Embryonic facial prominence (tissue), 1 donor: ENCODE measurements around the gene KBTBD6.
"Not testable (repeated sequence)": the region's sequence is repeated elsewhere in the genome, so short reads cannot be mapped to it uniquely, and the experiment has no call there.

Source experiments
- DNase-seq: peaks from one replicate; pipeline ENCODE4 v3.0.0-alpha.2; 2016; ENCODE audit errors: extremely low spot score

The KBTBD6 gene

GRCh38 chr13:41136396-41137031 is 3.9 kb upstream of the KBTBD6 start:
- no peak for DNase-seq

- DNase-seq = no peak
These were observed 1.3 kb upstream of the KBTBD6 start for GRCh38 chr13:41133951-41134350.

DNA sequence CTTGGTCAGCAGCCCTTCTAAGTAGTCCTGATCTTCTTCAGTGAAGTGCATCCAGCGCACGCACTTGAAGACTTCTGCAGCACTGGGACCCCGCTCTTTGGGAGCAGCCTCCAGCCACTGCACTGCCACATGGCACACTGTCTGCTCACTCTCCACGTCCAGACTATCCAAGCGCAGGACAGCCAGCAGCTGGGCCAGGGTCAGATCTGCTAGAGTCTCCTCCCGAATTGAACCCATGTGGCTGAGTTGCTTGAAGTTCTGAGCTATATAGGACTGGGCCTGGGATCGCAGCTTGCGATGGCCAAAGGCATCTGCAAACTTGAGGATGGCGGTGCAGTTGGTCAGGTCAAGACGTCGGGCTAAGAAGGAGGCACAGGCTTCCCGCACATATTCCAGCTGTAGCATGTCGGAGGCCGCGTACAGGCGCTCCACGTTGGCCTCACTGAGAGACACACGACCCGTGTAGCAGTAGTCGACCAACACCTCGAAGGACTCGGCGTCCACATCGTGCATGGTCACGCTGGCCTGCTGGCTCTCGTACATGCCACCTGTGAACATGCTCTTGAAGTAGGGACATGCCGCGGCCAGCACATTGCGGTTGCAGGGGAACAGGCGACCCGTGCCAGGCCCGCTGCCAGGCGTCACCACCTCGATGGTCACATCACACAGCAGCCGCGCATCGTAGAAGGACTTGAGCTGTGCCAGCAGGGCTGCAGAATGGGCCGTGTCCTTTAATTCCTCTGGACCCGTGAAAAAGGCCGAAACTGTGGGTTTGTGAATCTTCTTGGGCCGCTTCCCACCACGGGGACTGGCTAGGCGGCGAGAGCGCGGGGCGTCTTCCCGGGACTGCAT is 716 bp downstream of the KBTBD6 start:
- not testable (repeated sequence) for DNase-seq

DNA sequence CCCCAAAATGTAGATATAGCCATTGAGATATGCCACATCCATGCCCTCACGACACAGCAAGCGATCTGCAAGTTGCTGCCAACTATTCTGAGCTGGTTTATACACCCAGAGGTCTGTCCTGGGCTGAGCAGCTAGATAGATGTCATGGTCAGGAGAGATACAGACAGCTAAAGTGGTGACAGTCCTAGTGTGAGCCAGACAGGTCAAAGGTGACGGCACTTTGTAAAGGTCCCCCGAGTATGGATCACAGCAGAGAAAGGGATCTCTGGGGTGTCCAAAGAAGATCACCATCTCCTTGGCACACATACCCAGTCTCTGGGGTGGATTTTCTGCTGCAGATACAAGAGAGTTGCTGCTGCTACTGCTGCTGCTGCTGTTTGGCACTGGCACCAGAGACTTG is 1.4 kb downstream of the KBTBD6 start:
- not testable (repeated sequence) for DNase-seq

- DNase-seq = no peak
These were observed 2.2 kb downstream of the KBTBD6 start for GRCh38 chr13:41130356-41130755.

DNA sequence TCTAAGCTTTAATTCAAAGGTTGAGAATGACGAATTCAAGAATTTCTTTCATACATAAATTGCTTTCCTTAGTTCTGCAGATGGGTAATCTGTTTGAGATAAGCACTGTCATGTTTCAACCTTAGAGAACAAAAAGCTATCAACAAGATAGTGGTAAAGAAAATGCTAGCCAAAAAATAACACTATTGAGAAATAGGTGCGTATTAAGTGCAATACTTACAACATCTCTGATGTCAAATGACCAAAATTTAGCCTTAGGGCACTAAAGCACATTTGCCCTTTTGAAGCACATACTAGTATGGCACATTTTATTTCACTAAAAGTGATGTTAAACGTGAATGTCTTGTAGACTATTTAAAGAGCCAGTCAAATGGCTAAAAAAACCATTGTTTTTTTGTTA is 4.9 kb downstream of the KBTBD6 start:
- no peak for DNase-seq

GRCh38 chr13:41122838-41123237 is 9.8 kb downstream of the KBTBD6 start:
- DNase-seq = no peak

- DNase-seq = no peak
These were observed 14.7 kb downstream of the KBTBD6 start for GRCh38 chr13:41117869-41118268.

- no peak for DNase-seq
These were observed 21.1 kb downstream of the KBTBD6 start for GRCh38 chr13:41111454-41111853.

GRCh38 chr13:41107584-41108014 is 25.0 kb downstream of the KBTBD6 start:
- no peak for DNase-seq

DNA sequence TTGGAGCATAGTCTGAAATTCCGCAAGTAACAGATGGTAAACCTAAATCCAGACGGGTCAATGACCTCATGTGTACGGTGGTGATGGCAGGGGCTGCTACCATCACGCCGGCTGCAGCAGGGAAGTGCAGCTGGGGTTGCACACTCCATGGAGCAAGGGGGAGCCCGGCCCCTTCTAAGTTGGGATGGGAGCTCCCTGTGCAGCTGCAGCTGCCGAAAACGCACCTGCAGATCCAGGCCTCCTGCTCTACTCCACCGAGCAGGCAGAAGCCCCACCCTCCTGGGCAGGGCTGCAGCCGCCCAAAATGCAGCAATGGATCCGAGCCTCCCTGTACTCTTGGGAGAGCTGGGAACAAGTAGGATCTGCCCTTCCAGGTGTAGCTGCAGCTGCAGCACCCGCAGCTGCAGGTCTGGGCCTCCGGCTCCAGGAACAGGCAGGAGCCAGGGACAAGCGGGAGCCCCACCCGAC is 25.5 kb downstream of the KBTBD6 start:
- DNase-seq = no peak

DNA sequence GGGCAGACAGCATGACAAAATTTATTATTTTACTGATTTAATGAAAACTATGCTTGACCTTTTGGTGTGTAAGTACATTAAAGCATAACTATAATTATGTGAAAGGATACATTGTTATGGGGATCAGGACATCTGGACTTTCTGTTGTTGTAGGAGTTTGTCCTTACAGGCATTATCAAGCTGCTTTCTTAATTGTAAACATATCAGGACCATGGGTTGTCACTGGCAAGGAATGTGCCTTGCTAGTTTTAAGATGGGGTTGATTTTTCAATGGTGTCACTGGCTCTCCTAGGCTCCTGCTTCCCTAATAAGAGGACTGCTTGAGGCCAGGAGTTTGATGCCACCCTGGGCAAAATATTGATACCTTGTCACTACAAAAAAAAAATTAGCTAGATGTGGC is 32.6 kb downstream of the KBTBD6 start:
- no peak for DNase-seq

DNA sequence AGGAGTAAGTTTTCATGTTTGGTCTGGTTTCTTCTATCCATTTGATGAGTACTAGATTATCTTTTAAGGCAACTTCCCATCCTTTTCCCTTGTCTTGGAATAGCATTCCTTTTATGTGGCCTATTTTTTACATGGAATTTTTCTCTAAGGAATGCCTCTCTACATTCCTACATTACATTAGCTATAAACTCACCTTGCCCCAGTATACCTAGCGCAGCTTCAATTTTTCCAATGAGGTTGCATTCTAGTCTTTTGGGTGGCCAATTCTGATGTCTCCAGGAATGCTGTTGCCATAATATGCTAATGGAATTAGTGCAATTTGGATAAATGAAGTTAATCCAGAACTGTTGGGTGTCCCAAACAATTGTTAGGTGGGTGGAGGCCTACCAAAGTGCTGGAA is 33.8 kb downstream of the KBTBD6 start:
- no peak for DNase-seq

- DNase-seq = not testable (repeated sequence)
These were observed 36.9 kb downstream of the KBTBD6 start for GRCh38 chr13:41095681-41096080.

GRCh38 chr13:41085961-41086585 is 46.5 kb downstream of the KBTBD6 start:
- no peak for DNase-seq

DNA sequence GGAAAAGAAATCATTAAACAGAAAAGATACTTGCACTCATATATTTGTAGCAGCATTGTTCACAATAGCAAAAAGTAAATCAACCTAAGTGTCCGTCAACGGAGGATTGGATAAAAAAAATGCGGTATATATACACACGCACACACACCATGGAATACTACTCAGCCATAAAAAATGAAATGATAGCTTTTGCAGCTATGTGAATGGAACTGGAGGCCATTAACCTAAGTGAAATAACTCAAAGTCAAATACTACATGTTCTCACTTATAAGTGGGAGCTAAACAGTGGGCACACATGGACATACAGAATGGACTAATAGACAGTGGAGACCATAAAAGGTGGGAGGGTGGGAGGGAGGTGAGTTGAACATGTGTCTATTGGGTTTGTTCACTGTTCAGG is 52.9 kb downstream of the KBTBD6 start:
- DNase-seq = no peak
